Stimulated activated CD8-positive, alpha-beta memory T cell treated with anti-CD3 and anti-CD28 coated beads, Interleukin-12 subunit alpha, Interleukin-12 subunit beta, amount 100 ng/mL, for 1 hour (primary cell): ENCODE measurements around the gene MAPK10.

Experiments
- DNase-seq: peaks from one replicate; pipeline ENCODE4 v3.0.0-alpha.2; 2020; ENCODE audit warnings: low read depth

Gene MAPK10

GRCh38 chr4:86359944-86360478 is at the start of gene MAPK10:
Gene MAPK10 (minus strand): TSS chr4:86360053.
- peak; percentile 0 for DNase-seq

- DNase-seq = no peak
Measured at GRCh38 chr4:86403575-86403974, 43.7 kb upstream of the MAPK10 start.

DNA sequence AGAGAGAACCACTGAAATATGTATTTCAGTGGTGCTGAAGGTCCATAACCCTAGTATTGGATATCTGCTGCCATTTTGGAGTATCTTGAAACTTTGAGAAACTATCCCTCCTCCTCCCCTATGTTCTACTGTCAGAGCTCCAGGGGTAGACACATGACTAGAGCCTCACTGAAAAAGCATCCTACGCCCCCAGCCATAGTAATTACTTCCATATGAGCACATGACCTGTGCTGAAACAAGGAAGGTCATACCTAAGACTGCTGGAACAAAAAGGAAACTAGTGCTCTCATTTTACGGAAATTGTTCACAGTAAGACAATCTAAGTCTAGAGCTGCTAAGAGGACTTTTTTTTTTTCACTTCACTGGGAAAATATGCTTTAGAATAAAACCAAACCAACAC is 42.0 kb upstream of the MAPK10 start:
- no peak for DNase-seq

GRCh38 chr4:86400216-86400615 is 40.4 kb upstream of the MAPK10 start:
- DNase-seq = no peak

DNA sequence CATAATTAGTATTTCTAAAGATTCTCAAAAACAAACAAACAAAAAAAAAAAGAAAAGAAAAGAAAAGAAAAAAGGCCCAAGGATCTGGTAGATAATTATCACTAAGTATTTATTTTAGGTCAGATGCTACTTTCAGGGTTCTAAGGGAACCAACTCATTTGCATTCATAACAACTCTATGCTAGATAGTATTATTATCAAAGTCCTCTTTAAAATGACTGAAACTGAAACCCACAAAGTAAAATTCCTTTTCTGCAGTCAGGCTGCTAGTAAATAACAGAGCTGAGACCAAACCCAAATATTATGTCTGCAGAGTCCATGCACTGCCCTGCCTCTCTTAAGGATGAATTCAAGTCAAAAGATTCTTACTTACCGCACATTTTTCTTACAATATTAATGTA is 38.3 kb upstream of the MAPK10 start:
- no peak for DNase-seq

GRCh38 chr4:86393749-86394148 is 33.9 kb upstream of the MAPK10 start:
- no peak for DNase-seq

- no peak for DNase-seq
Measured at GRCh38 chr4:86389664-86390063, 29.8 kb upstream of the MAPK10 start.

DNA sequence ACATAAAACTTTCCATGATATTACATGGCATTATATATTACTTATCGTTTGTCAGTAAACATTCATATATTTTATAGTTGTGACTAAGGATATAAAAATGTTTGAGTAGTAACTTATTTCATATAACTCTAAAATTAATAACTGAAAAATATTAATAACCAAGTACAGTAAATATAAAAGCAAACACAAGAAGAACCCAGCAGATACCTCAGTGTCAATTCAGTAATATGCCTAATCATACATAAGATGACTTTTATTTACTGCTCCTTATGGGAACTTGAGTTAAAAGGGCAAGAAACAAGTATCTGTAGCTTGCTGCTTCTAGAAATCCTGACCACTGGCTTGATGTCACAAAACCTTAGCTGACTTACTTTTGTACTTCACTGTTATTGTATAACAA is 28.4 kb upstream of the MAPK10 start:
- DNase-seq = no peak

DNA sequence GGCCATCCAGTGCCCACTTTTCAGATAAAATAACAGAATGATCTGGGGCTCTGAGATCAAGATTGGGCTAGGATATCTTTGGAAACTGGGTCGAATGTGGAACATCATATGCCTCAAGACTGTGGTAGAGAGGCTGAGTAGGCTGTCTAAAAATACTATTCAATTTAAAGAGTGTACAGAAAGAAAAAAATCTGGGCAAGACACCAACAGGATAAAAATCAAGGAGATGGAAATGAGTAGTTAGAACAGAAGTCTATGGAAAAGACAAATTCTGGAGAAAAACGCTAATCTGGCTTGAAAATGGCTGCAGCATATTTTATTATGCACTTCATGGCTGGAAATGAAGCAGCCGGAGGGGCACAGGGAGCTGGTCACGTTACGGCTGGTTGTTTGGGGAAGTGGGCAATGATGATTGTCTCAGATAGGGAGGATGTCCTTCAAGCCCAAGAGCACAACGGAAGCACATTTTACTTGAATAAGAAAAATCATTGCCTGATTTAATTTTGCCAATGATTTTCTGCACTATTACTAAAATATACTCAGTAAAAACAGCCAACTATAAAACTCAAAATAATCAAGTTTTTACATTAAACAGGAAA is 27.1 kb upstream of the MAPK10 start:
- no peak for DNase-seq

GRCh38 chr4:86386201-86386600 is 26.3 kb upstream of the MAPK10 start:
- no peak for DNase-seq

- no peak for DNase-seq
Measured at GRCh38 chr4:86381431-86381830, 21.6 kb upstream of the MAPK10 start.

DNA sequence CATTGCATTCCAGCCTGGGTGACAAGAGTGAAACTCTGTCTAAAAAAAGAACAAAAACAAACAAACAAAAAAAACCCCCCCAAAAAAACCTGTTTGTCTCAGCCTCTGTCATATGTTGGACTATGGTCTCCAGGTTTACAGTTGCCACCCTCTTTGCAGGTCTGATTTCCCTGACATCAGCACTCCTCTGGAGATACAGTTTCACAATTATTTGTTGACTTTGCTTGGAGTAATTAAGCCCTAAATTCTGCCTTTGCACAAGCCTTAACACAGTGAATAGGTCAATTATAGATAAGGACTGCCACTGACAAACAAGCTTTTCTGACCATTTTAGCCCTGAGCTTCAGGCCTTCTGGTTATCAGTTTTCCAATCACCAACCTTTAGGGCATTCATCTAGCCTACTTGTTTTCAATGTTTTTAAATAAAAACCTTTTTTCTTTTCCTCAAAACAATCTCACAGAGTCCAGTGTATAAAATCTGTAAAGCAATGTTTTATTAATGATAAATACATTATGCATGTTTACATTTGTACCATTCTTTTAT is 20.4 kb upstream of the MAPK10 start:
- no peak for DNase-seq

GRCh38 chr4:86376850-86377249 is 17.0 kb upstream of the MAPK10 start:
- no peak for DNase-seq

- DNase-seq = no peak
Measured at GRCh38 chr4:86368433-86368832, 8.6 kb upstream of the MAPK10 start.

DNA sequence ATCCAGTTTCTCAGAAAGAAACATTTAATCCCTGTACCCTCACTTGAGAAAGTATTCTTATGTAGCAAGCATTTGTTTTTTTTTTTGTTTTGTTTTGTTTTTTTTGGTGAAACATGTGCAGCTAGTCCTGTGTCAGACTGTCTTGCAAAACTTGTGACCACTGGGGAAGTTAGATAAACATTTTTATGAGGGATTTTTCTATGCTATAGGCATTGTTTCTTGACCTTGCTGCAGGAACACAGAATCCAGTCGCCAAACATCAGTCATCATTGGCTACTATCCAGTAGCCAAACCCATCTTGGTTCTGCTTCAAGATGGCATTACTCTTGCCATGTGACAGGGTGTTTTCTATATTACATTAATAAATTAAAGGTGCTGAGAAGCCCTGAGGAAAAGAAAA is 7.7 kb upstream of the MAPK10 start:
- DNase-seq = no peak

DNA sequence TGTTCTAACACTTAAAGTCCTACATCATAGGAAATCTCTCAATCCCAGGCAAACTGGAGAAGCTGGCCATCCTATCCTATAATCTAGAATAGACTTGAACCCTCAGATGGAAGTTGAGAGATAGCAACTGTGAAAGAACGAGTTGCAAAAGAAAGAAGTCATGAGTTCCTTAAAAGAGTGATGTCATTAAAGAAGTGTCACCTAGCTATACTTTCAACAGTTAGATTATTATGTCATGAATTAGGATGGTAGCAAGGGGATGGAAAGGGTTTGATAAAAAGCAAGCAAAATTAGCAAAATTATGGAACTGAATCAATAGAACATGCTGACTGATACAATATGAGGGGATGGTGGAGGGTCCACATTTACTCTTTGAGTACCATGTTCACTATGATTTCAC is 7.1 kb upstream of the MAPK10 start:
- no peak for DNase-seq

DNA sequence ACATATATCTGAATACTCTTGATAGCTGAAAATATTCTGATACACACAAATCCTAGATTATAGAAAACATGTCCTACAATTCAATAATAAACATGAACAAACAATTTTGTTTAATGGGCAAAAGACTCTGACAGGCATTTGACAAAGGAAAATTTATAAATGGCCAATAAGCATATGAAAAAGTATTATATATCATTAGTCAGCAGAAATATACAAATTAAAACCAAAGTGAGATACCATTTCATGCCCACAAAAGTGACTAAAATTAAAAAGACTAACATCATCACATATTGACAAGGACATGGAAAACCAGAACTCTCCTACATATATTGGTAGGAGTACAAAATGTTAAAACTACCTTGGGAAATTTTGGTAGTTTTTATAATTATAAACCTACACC is 2.7 kb upstream of the MAPK10 start:
- DNase-seq = no peak

DNA sequence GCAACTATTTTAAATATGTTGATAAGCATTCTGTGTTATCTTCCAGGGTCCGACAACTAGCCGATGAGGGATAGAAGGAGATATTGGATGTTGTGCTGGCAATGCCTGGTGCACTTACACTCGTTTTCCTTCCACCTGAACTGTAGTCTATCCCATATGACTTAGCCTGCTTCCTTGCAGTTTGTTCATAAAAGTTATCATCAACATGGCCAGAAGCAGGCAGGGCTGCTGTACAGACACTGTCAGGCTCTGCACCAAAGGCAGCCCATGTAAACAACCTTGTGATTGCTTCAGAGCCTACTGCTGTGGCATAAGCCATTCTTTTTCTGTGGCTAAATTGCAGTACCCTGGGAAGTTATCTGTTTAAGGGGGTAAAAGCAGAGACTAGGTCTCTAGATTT is 1.6 kb downstream of the MAPK10 start:
- no peak for DNase-seq

DNA sequence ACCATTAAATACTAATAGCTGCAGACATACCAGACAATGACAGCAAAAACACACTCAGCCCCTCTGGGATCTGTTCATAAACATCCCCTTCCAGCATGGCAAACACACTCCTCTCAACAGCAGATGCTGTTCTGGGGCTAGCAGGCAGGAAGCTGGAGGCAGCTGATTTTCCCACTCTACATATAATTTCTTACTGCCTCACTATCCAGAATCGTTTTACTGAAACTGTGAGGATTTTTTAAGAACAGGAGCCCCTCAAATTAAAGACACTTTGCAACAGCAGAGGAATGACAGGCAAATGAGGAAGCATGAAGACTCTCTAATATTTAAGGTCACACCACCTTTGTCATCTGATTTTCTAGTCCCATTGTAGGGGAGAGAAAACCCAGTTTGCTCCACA is 2.2 kb downstream of the MAPK10 start:
- no peak for DNase-seq

DNA sequence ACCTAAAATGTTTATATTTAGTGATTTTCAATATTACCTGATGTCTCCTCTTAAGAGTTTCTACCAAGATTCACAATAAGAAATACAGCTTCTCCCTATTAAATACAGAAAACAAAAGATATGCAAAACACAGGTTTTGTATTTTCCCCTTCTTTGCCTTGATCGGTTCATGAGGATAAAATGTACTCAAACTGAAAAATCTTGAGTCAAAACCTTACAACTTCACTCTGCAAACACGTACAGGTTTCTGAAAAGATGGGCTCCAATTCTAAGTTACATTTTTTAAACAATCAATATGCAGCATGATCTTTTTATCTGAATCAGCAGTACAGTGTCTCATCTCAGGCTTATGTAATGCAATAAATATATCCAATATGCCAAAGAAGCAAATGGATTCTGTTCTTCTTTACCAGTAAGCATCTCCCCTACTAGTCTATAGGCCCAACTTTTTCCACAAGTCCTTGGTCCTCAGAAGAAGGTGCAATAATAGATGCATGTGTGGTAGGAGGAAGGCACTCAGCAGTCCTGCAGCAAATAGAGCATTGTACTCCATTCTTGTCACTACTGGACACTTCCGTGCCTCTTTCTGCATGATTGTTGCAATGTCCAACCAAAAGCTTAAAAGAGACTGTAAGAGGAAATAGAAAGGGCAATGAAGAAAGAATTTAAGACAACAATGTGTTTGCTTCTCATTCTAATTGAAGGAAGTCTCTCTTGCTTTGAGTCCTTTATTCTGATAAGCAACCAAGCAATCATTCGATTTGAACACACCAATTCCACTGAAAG is 3.2 kb downstream of the MAPK10 start:
- DNase-seq = no peak

- DNase-seq = no peak
Measured at GRCh38 chr4:86354390-86354789, 5.5 kb downstream of the MAPK10 start.

- no peak for DNase-seq
Measured at GRCh38 chr4:86346320-86346719, 13.5 kb downstream of the MAPK10 start.

- DNase-seq = no peak
Measured at GRCh38 chr4:86344127-86344526, 15.7 kb downstream of the MAPK10 start.
